A549 (cell line): ENCODE data around the gene SMARCA4. TPM values are rescaled to one million over a fixed set of nuclear protein-coding genes. Genes with fewer than 3 reads are reported as not detected.

Experiments
- ATAC-seq, 2 experiments: fragments of 200-7000 bp in 1 of 2; fragments of >200 bp in 1 of 2; cut with Nextera tagmentation in 1 of 2; cut with Tn5 transposase in 1 of 2; 3 replicates each; pipeline versions ENCODE4 v1.8.0 to v1.9.1; 2018 to 2020; ENCODE audit warnings: mild to moderate bottlenecking in 1 of 2, moderate library complexity in 1 of 2
- CTCF ChIA-PET: fragments of 300-600 bp; sonication (Branson Sonifier 250); formaldehyde crosslinking; extraction: SDS; loops from one replicate; lab custom pipeline; 2021; ENCODE audit warnings: antibody characterized with exemption, inconsistent platforms; lab: Yijun Ruan, JAX
- POLR2A ChIA-PET: fragments of 350-600 bp; formaldehyde crosslinking; extraction: SDS; loops from one replicate; lab custom pipeline; 2021; ENCODE audit warnings: antibody characterized with exemption, inconsistent platforms; lab: Yijun Ruan, JAX
- DNase-seq, 2 experiments: peaks; one replicate each; pipeline versions ENCODE4 v3.0.0 to v3.0.0-alpha.2; 2011 to 2016; ENCODE audit warnings: low read depth in 1 of 2, low spot score in 1 of 2
- FAIRE-seq: peaks from 2 replicates; lab custom pipeline; 2011; peaks lifted over from hg19 to GRCh38; lab: Jason Lieb, UNC
- H3K27ac ChIP-seq, 2 experiments: fragments of >200 bp; sonication (Bioruptor Twin); formaldehyde crosslinking; 3 replicates each; pipeline ENCODE4 v1.5.1; 2016 to 2017
- H3K4me1 ChIP-seq: fragments of >200 bp; sonication (Bioruptor Twin); formaldehyde crosslinking; 3 replicates; pipeline ENCODE4 v1.6.1; 2016
- H3K4me2 ChIP-seq: fragments of >200 bp; sonication (Bioruptor Twin); formaldehyde crosslinking; 3 replicates; pipeline ENCODE4 v1.6.1; 2016
- H3K4me3 ChIP-seq: fragments of >200 bp; sonication (Bioruptor Twin); formaldehyde crosslinking; 3 replicates; pipeline ENCODE4 v1.5.1; 2016
- H3K9me3 ChIP-seq: fragments of >200 bp; sonication (Bioruptor Twin); formaldehyde crosslinking; 3 replicates; pipeline ENCODE4 v1.6.1; 2016
- CEBPB ChIP-seq, 2 experiments: fragments of >200 bp in 1 of 2; sonication (Bioruptor Twin) in 1 of 2; formaldehyde crosslinking in 1 of 2; IDR thresholded peaks; 2 replicates each; pipeline ENCODE4 v1.6.1; 2012 to 2016
- CHD2 ChIP-seq: fragments of 150-350 bp; IDR thresholded peaks from 2 replicates; pipeline ENCODE4 v1.6.1; 2014; ENCODE audit warnings: low read length; ENCODE audit not compliant: partially characterized antibody
- CHD4 ChIP-seq: fragments of 200-600 bp; sonication (generic); IDR thresholded peaks from 2 replicates; pipeline ENCODE4 v1.6.1; 2016; ENCODE audit warnings: antibody characterized with exemption, mild to moderate bottlenecking, borderline replicate concordance
- EHF ChIP-seq: fragments of 250-450 bp; sonication (Bioruptor Pico); IDR thresholded peaks from 2 replicates; pipeline ENCODE4 v1.5.0; 2020; ENCODE audit warnings: mild to moderate bottlenecking
- EP300 ChIP-seq, 2 experiments: fragments of >200 bp; sonication (Bioruptor Twin); formaldehyde crosslinking; IDR thresholded peaks; 2 replicates in 1 of 2; 3 replicates in 1 of 2; pipeline ENCODE4 v1.6.1; 2016 to 2017
- ESRRA ChIP-seq: fragments of 150-350 bp; IDR thresholded peaks from 2 replicates; pipeline ENCODE4 v1.6.1; 2014; ENCODE audit warnings: mild to moderate bottlenecking, low read length, borderline replicate concordance
- FOSB ChIP-seq: fragments of 250-450 bp; sonication (Bioruptor Pico); IDR thresholded peaks from 2 replicates; pipeline ENCODE4 v1.5.0; 2020; ENCODE audit warnings: mild to moderate bottlenecking, moderate library complexity
- FOSL2 ChIP-seq, 2 experiments: fragments of 450-650 bp in 1 of 2; fragments of >200 bp in 1 of 2; sonication (Bioruptor Twin) in 1 of 2; formaldehyde crosslinking; IDR thresholded peaks; 2 replicates each; pipeline versions ENCODE4 v1.5.0 to v1.6.1; 2016 to 2020; ENCODE audit warnings: mild to moderate bottlenecking in 1 of 2, moderate library complexity in 1 of 2
- FOXS1 ChIP-seq: fragments of 250-450 bp; sonication (Bioruptor Pico); IDR thresholded peaks from 2 replicates; pipeline ENCODE4 v1.5.0; 2020; ENCODE audit warnings: mild to moderate bottlenecking, moderate library complexity
- GATA3 ChIP-seq: IDR thresholded peaks from 2 replicates; pipeline ENCODE4 v1.6.1; 2012; ENCODE audit warnings: borderline replicate concordance
- HEYL ChIP-seq: fragments of 250-450 bp; sonication (Bioruptor Pico); IDR thresholded peaks from 2 replicates; pipeline ENCODE4 v1.8.0; 2021; ENCODE audit warnings: mild to moderate bottlenecking, moderate library complexity
- HOXA7 ChIP-seq: fragments of 250-450 bp; sonication (Bioruptor Pico); IDR thresholded peaks from 2 replicates; pipeline ENCODE4 v1.5.0; 2020; ENCODE audit warnings: mild to moderate bottlenecking, moderate library complexity
- HOXB13 ChIP-seq: fragments of 250-450 bp; sonication (Bioruptor Pico); IDR thresholded peaks from 2 replicates; pipeline ENCODE4 v1.5.0; 2020; ENCODE audit warnings: low read depth, mild to moderate bottlenecking, moderate library complexity
- HOXB5 ChIP-seq: fragments of 250-450 bp; sonication (Bioruptor Pico); IDR thresholded peaks from 2 replicates; pipeline ENCODE4 v1.5.0; 2020; ENCODE audit warnings: mild to moderate bottlenecking, moderate library complexity
- JUN ChIP-seq, 2 experiments: fragments of >200 bp; sonication (Bioruptor Twin); formaldehyde crosslinking; IDR thresholded peaks; 2 replicates in 1 of 2; 3 replicates in 1 of 2; pipeline ENCODE4 v1.6.1; 2016 to 2017
- JUNB ChIP-seq: fragments of >200 bp; sonication (Bioruptor Twin); formaldehyde crosslinking; IDR thresholded peaks from 2 replicates; pipeline ENCODE4 v1.6.1; 2016
- MAFK ChIP-seq: fragments of 450-650 bp; IDR thresholded peaks from 2 replicates; pipeline ENCODE4 v1.6.1; 2014; ENCODE audit not compliant: partially characterized antibody
- MAZ ChIP-seq: fragments of 150-350 bp; IDR thresholded peaks from 2 replicates; pipeline ENCODE4 v1.6.1; 2014; ENCODE audit warnings: antibody characterized with exemption, low read depth, low read length, borderline replicate concordance
- MYC ChIP-seq: IDR thresholded peaks from 2 replicates; pipeline ENCODE4 v1.6.1; 2012; ENCODE audit warnings: mild to moderate bottlenecking, inconsistent platforms, low read length, improper control_type of control experiment, borderline replicate concordance
- NFE2L2 ChIP-seq: fragments of 150-350 bp; conservative IDR thresholded peaks from 2 replicates; pipeline ENCODE4 v1.6.1; 2014; ENCODE audit warnings: low read length
- POLR2A ChIP-seq: IDR thresholded peaks from 2 replicates; pipeline ENCODE4 v1.6.1; 2012; ENCODE audit warnings: mild to moderate bottlenecking, low read length
- RFX5 ChIP-seq: fragments of 450-650 bp; IDR thresholded peaks from 2 replicates; pipeline ENCODE4 v1.7.1; 2014; ENCODE audit warnings: antibody characterized with exemption, mild to moderate bottlenecking, moderate library complexity
- TFCP2L1 ChIP-seq: fragments of 250-450 bp; sonication (Bioruptor Pico); IDR thresholded peaks from 2 replicates; pipeline ENCODE4 v1.5.0; 2021; ENCODE audit warnings: mild to moderate bottlenecking
- USF2 ChIP-seq: fragments of 450-650 bp; IDR thresholded peaks from 2 replicates; pipeline ENCODE4 v1.6.1; 2014; ENCODE audit warnings: antibody characterized with exemption
- ZNF302 ChIP-seq: fragments of 250-450 bp; sonication (Bioruptor Pico); IDR thresholded peaks from 2 replicates; pipeline ENCODE4 v1.9.0; 2021; ENCODE audit warnings: inconsistent platforms, mild to moderate bottlenecking, moderate library complexity
- ZSCAN20 ChIP-seq: fragments of 250-450 bp; sonication (Bioruptor Pico); IDR thresholded peaks from 2 replicates; pipeline ENCODE4 v1.8.0; 2022; ENCODE audit warnings: mild to moderate bottlenecking, moderate library complexity
- WGBS: methylation state at CpG from one replicate; pipeline ENCODE4 v1.1.6; 2017; ENCODE audit errors: missing lambda C conversion rate; 5-methylcytosine and 5-hydroxymethylcytosine counted together
- polyA plus RNA-seq, 4 experiments: library from polyadenylated mRNA; depleted of rRNA in 3 of 4; stranded (reverse); fragments of >200 nt; fragmentation: RNase III in 1 of 4; extraction: RNeasy Plus Mini Kit Qiagen cat#74134 plus additional on column Dnase treatment in 1 of 4; gene quantifications; 2 replicates in 3 of 4; 3 replicates in 1 of 4; pipeline ENCODE4 v1.2.3, GENCODE V29; 2011 to 2017
- TF ChIP-seq, protein P1 (sequence below): fragments of >200 bp; sonication (Bioruptor Twin); formaldehyde crosslinking; IDR thresholded peaks from 2 replicates; pipeline ENCODE4 v1.6.1; 2016
- TF ChIP-seq, protein P2 (sequence below): fragments of >200 bp; sonication (Bioruptor Twin); formaldehyde crosslinking; IDR thresholded peaks from 3 replicates; pipeline ENCODE4 v1.6.1; 2016
- TF ChIP-seq, protein P3 (sequence below): fragments of >200 bp; sonication (Bioruptor Twin); formaldehyde crosslinking; IDR thresholded peaks from 3 replicates; pipeline ENCODE4 v1.5.1; 2016
- TF ChIP-seq, protein P4 (sequence below): IDR thresholded peaks from 2 replicates; pipeline ENCODE4 v1.6.1; 2012

The SMARCA4 gene
- polyA plus RNA-seq, 2 of the 4 experiments (the other 2 are of a cell fraction): 8.1 to 11.9 TPM

GRCh38 chr19:11078893-11079292 is 118.1 kb downstream of the SMARCA4 start:
- ATAC-seq (no peak), DNase-seq (no peak), FAIRE-seq (no peak)
- ChIA-PET CTCF (interaction anchor here (0.9 to 2.3 kb wide), 2 partner anchors 48 to 137 kb away, joined by 5 to 6 read pairs; no protein-coding TSS in a partner anchor), POLR2A (no interaction called here)
- Histone ChIP-seq H3K4me1 (no peaks in the 10 kb centered on the region), H3K27ac (no peak overlapping the region), H3K9me3 (no peaks in the 10 kb centered on the region), H3K4me2 (no peak overlapping the region), H3K4me3 (no peak overlapping the region)
- 96% methylated on average over 11 of the region's 11 CpGs for WGBS
- TF ChIP-seq RFX5: no peak
- TF ChIP-seq, protein P1, sequence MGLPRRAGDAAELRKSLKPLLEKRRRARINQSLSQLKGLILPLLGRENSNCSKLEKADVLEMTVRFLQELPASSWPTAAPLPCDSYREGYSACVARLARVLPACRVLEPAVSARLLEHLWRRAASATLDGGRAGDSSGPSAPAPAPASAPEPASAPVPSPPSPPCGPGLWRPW: no peak
- TF ChIP-seq ZSCAN20: no peak
- TF ChIP-seq JUN (IDR thresholded peaks at IDR 0.05): no peak
- TF ChIP-seq, protein P2, sequence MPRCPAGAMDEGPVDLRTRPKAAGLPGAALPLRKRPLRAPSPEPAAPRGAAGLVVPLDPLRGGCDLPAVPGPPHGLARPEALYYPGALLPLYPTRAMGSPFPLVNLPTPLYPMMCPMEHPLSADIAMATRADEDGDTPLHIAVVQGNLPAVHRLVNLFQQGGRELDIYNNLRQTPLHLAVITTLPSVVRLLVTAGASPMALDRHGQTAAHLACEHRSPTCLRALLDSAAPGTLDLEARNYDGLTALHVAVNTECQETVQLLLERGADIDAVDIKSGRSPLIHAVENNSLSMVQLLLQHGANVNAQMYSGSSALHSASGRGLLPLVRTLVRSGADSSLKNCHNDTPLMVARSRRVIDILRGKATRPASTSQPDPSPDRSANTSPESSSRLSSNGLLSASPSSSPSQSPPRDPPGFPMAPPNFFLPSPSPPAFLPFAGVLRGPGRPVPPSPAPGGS: no peak
- TF ChIP-seq USF2: no peak
- no peak for TF ChIP-seq FOSL2 (IDR thresholded peaks at IDR 0.05)
- no peak for TF ChIP-seq FOSL2 (CRISPR knock-in tag; IDR thresholded peaks at IDR 0.05)
- no peak for TF ChIP-seq CHD2
- TF ChIP-seq TFCP2L1 (CRISPR knock-in tag): no peak
- TF ChIP-seq, protein P3, sequence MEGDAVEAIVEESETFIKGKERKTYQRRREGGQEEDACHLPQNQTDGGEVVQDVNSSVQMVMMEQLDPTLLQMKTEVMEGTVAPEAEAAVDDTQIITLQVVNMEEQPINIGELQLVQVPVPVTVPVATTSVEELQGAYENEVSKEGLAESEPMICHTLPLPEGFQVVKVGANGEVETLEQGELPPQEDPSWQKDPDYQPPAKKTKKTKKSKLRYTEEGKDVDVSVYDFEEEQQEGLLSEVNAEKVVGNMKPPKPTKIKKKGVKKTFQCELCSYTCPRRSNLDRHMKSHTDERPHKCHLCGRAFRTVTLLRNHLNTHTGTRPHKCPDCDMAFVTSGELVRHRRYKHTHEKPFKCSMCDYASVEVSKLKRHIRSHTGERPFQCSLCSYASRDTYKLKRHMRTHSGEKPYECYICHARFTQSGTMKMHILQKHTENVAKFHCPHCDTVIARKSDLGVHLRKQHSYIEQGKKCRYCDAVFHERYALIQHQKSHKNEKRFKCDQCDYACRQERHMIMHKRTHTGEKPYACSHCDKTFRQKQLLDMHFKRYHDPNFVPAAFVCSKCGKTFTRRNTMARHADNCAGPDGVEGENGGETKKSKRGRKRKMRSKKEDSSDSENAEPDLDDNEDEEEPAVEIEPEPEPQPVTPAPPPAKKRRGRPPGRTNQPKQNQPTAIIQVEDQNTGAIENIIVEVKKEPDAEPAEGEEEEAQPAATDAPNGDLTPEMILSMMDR: no peak
- TF ChIP-seq MAFK: no peak
- no peak for TF ChIP-seq MYC
- TF ChIP-seq HOXB5 (CRISPR knock-in tag): no peak

DNA sequence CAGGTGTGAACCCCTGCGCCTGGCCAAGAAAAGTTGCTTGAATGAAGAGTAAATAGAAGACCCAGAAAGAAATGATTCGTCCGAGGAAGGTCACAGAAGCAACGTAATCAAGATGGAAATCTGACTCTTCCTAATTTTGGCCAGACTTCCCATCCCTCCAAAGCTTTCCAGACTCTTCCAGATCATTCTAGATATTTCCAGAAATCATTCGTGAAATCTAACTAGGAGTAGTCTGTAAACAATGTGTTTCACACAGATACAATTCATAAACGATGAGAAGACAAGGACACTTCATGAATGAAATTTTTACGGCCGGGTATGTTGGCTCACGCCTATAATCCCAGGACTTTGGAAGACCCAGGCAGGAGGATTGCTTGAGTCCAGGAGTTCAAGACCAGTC is 119.2 kb downstream of the SMARCA4 start:
- no peak overlapping the region for H3K4me3 ChIP-seq
- H3K4me2 ChIP-seq: no peak overlapping the region
- 86% methylated on average over 9 of the region's 9 CpGs for WGBS
- POLR2A ChIA-PET: interaction anchor here (0.7 kb wide), 1 partner anchor 10 kb away, joined by 3 read pairs; no protein-coding TSS in a partner anchor
- FAIRE-seq: no peak
- H3K4me1 ChIP-seq: peaks cover 2% of the 10 kb centered on the region
- no peak for ATAC-seq
- CTCF ChIA-PET: interaction anchor here (0.9 to 2.3 kb wide), 2 partner anchors 11 to 47 kb away, joined by 5 read pairs; no protein-coding TSS in a partner anchor
- no peak for DNase-seq
- no peaks in the 10 kb centered on the region for H3K9me3 ChIP-seq
- no peak overlapping the region for H3K27ac ChIP-seq
- TF ChIP-seq HOXB13 (CRISPR knock-in tag) (no peak), ESRRA (no peak), MAFK (no peak), EHF (CRISPR knock-in tag) (no peak)
- TF ChIP-seq, protein P4, sequence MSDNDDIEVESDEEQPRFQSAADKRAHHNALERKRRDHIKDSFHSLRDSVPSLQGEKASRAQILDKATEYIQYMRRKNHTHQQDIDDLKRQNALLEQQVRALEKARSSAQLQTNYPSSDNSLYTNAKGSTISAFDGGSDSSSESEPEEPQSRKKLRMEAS: no peak

DNA sequence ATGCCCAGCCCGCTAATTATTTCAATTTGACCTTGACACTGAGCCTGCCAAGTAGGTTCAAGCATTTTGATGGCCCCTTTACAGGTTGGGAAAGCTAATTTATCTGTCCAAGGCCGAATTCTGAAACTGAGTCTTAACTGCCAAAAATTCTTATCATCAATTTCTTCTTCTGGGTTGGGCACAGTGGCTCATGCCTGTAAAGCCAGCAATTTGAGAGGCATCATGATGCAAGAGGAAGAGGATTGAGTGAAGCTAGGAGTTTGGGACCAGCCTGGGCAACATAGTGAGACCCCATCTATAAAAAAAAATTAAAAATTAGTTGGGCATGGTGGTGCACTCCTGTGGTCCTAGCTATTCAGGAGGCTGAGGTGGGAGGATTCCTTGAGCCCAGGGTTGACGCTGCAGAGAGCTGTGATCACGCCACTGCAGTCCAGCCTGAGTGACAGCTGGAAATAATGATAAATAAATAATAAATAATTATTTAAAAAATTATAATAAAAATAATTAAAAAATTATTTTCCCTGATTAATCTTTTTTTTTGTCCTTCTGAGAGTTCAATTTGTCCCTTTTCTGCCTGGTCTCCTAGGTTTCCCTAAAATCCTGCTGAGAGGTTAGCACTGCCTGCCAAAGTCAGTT is 127.2 kb downstream of the SMARCA4 start:
- peak overlapping the region; percentile 76 for H3K4me2 ChIP-seq
- peak overlapping the region; percentile 87 to 97 for H3K27ac ChIP-seq
- no peak overlapping the region for H3K4me3 ChIP-seq
- ATAC-seq (no peak), FAIRE-seq (no peak), DNase-seq (no peak)
- WGBS: 82% methylated on average over 4 of the region's 4 CpGs
- ChIA-PET CTCF (interaction anchor here (0.9 to 1.6 kb wide), 4 partner anchors 38 to 152 kb away, joined by 3 to 4 read pairs (median 3); no protein-coding TSS in a partner anchor), POLR2A (no interaction called here)
- no peaks in the 10 kb centered on the region for H3K9me3 ChIP-seq
- TF ChIP-seq GATA3: no peak
- no peak for TF ChIP-seq CHD2
- no peak for TF ChIP-seq HOXA7 (CRISPR knock-in tag)
- TF ChIP-seq HOXB13 (CRISPR knock-in tag): no peak
- no peak for TF ChIP-seq HEYL (CRISPR knock-in tag)
- no peak for TF ChIP-seq FOSB
- no peak for TF ChIP-seq CEBPB (IDR thresholded peaks at IDR 0.05)
- no peak for TF ChIP-seq USF2
- TF ChIP-seq ZSCAN20: no peak
- no peak for TF ChIP-seq MAZ
- TF ChIP-seq POLR2A: no peak
- no peak for TF ChIP-seq JUNB
- TF ChIP-seq NFE2L2: no peak
- no peak for TF ChIP-seq EP300 (IDR thresholded peaks at IDR 0.05)
- TF ChIP-seq FOXS1 (CRISPR knock-in tag): no peak
- TF ChIP-seq ZNF302 (CRISPR knock-in tag): no peak
- no peak for TF ChIP-seq RFX5
- TF ChIP-seq CHD4: no peak
- no peak for TF ChIP-seq HOXB5 (CRISPR knock-in tag)
- peaks cover 45% of the 10 kb centered on the region for H3K4me1 ChIP-seq
